ENCODE results near the gene APOB.

The APOB gene

DNA sequence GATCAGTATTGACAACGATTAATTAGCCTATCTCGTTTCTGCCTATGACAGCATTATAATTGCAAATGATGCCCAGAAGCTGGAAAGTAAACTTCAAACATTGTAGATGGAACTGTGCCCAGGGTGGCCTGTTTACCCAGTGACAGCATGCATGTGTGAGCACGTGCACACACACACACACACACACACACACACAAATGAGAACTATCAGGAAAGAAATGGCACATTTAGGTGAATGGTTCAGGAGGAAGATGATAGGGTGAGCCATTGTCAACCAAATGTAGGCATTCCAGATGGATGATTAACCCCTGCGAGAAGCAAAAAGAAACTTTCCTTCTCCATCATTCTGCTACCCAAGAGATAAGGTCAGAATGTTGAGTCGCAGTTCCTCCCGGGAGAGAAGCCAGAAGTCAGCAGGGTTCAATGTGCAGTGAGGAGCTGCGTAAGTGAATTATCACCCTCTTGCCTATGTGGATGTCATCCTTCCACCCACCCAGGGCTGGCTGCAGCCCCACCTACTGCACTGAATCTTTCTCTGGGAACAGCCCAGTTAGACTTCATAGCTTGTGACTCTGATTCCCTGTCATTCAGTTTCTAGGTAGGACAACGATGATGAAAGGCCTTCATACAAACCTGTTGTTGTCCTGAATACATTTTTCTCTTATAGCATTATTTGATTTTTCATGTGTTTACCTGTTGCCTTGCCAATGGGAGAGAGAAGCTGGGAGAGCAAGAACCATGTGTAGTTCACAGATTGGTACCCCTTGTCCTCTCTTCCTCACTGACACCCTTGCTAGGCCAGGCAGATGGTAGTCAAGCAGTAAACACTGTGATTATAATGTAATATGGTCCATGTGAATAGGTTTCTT is 3.5 kb upstream of the APOB start:
- no peak for DNase-seq (ENCODE audit: low read depth in 2 of 3, low spot score in 1 of 3)

- DNase-seq (ENCODE audit: low read depth in 2 of 3, low spot score in 1 of 3), result no peak
Measured at GRCh38 chr2:21046506-21046905, 2.6 kb upstream of the APOB start.

GRCh38 chr2:21044694-21045371 is 960 bp upstream of the APOB start:
- DNase-seq (ENCODE audit: low read depth in 2 of 3, low spot score in 1 of 3), result no peak

GRCh38 chr2:21042958-21043743 is 722 bp downstream of the APOB start:
- DNase-seq (ENCODE audit: low read depth in 2 of 3, low spot score in 1 of 3), result peak in 2 of 3 donors; percentile 34 to 40

DNA sequence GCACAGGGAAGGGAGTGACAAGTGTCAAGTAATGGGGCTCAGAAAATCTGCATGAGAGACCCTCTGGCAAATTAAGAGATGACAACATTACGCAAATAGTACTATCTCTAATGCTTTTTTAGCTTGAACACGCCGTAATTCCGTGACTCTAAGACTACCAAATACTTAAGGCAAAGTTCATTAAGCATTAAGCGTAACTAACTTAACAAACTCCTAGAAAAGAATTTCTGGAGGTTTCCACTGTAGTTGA is 1.2 kb downstream of the APOB start:
- DNase-seq (ENCODE audit: low read depth in 2 of 3, low spot score in 1 of 3), result no peak

- DNase-seq (ENCODE audit: low read depth in 2 of 3, low spot score in 1 of 3), result no peak
Measured at GRCh38 chr2:21041943-21042707, 1.7 kb downstream of the APOB start.

- no peak for DNase-seq (ENCODE audit: low read depth in 2 of 3, low spot score in 1 of 3)
Measured at GRCh38 chr2:21041462-21041861, 2.4 kb downstream of the APOB start.

DNA sequence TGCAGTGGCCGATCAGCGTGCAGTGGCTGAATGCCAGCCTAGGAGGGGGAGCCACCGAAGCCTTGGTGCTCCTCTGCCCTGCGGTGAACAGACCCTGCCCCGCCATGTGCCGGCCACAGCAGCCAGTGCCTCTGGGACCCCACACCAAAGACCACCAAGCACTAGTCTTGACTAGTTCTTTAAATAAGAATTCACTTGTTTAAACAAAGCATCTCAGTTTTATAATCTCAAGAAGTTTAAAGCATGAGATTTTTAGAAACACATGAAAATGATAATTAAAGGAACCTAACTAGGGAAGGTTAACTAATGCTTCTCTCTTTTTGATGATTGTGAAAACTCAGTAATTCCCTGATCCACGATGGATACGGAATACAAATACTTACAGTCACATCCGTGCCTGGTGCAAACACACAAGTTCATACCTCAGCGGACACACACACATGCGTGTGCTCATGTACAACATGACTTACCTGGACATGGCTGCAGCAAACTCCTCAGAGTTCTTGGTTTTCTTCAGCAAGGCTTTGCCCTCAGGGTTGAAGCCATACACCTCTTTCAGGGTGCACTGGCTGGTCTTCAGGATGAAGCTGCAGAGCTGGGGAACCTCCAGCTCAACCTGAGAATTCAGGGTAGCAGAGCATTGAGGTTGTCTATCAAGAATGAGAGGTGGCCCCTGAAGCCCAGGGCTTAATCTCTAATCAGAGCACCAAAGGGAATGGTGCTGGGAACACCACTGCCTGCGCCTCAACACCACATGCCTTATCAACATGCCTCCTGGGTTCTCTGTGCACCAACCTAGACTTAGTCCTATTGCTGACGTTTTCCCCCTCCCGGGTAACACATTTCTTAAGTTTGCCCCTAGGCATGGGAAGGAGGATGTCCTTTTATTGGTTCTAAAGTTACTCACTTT is 3.1 kb downstream of the APOB start:
- DNase-seq (ENCODE audit: low read depth in 2 of 3, low spot score in 1 of 3), result no peak

DNA sequence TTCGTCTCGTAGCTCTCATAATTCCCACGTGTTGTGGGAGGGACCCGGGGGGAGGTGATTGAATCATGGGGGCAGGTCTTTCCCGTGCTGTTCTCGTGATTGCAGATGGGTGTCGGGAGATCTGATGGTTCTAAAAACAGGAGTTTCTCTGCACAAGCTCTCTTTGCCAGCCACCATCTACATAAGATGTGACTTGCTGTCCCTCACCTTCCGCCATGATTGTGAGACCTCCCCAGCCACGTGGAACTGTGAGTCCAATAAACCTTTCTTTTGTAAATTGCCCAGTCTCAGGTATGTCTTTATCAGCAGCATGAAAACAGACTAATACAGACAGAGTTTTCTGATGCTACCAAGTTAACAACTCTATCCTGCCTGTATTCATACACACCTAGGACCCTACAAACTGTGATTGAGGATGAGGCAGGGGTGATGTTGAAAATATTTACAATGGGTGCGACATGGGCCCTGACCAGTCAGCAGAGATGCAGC is 3.9 kb downstream of the APOB start:
- no peak for DNase-seq (ENCODE audit: low read depth in 2 of 3, low spot score in 1 of 3)

DNA sequence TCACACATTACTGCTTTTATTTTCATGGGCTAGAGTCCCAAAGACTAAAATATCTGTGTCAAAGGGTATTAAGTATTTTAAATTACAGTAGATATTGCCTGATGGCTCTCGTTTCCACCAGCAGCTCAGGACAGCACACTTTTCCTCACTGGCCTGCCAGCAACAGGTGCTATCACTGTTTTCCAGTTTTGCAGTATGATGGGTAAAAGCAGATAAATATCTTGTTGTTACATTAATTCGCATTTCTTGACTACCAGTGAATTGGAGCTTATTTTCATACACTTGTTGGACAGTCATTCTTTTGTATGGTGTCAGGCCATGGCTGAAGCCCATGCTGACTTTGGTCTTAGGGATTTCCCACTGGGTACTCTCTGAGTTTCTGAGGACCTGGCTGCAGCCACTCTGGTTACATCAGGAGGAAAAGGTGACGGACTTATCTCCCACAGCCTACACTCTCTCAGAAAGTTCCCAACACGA is 4.8 kb downstream of the APOB start:
- no peak for DNase-seq (ENCODE audit: low read depth in 2 of 3, low spot score in 1 of 3)

DNA sequence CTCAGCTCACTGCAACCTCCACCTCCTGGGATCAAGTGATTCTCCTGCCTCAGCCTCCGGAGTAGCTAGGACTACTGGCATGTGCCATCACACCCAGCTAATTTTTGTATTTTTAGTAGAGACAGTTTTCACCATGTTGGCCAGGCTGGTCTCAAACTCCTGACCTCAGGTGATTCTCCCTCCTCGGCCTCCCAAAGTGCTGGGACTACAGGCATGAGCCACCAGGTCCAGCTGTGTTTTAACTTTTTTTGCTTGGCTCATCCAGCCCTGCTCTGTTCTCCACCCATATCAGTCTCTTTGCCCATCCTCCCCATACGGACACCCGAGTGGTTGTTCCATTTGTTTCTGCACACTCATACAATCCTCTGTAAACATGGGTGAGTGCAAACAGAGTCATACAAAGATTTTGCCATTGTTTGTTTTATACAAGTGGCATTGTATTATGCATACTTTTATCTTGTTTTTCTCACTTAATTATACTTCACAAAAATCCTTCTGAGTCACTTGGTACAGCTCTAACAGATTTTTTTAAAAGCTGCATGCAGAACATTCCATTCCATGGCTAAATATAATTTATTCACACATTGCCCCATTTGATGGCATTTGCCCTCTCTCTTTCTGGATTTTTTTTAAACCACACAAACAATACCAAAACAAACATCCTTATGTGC is 5.3 kb downstream of the APOB start:
- no peak for DNase-seq (ENCODE audit: low read depth in 2 of 3, low spot score in 1 of 3)

- no peak for DNase-seq (ENCODE audit: low read depth in 2 of 3, low spot score in 1 of 3)
Measured at GRCh38 chr2:21037671-21038108, 6.2 kb downstream of the APOB start.

GRCh38 chr2:21036708-21037670 is 6.9 kb downstream of the APOB start:
- no peak for DNase-seq (ENCODE audit: low read depth in 2 of 3, low spot score in 1 of 3)

DNA sequence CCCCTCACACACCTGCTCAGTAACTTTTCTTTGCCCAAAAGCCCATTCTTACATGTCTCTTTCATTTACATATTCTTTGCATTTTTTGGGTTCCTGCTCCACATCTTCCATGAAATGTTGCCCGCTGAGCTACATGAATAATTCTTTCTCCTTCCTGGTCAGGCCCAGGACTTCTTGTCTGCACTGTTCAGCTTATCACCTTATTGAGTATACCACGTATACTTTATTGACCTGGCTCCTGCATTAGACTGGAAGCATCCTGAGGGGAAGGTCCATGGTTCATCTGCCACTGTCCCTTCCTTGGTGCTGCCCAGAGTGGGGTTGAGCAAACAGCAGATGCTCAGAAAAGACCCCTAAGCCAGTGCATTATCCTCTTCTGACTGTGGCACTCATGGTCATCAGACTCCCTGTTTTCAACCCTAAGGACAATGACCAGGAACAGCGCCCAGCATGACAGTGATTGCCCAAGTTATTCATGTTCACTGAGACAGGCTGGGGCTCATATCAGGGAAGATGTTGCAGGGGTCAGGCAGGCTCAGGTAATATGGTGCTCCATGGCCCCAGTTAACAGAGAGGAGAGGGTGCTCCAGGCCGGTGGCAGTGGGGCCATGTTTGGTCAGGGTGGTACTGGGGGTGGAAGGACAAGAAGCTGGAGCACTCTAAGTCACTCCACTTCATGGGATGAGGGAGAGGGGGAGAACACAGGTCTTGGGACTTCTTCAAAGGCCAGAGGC is 7.7 kb downstream of the APOB start:
- no peak for DNase-seq (ENCODE audit: low read depth in 2 of 3, low spot score in 1 of 3)

GRCh38 chr2:21035282-21035973 is 8.4 kb downstream of the APOB start:
- DNase-seq (ENCODE audit: low read depth in 2 of 3, low spot score in 1 of 3), result no peak

- DNase-seq (ENCODE audit: low read depth in 2 of 3, low spot score in 1 of 3), result no peak
Measured at GRCh38 chr2:21034972-21035279, 8.9 kb downstream of the APOB start.

All from stimulated activated CD4-positive, alpha-beta T cell treated with anti-CD3 and anti-CD28 coated beads, Interleukin-12 subunit alpha, Interleukin-12 subunit beta, amount 100 ng/mL, for 48 hours (primary cell).